WI38 (cell line): ENCODE results near the gene ESPL1.

Experiments used
- H3K4me3 ChIP-seq: 2 replicates; pipeline ENCODE4 v1.5.1; 2011; ENCODE audit warnings: low read depth, mild to moderate bottlenecking, control low read depth, low read length
- TF ChIP-seq, protein P1 (sequence below): IDR thresholded peaks from 2 replicates; pipeline ENCODE4 v1.5.1; 2012; ENCODE audit warnings: low read depth, mild to moderate bottlenecking, control low read depth, low read length

Gene ESPL1

DNA sequence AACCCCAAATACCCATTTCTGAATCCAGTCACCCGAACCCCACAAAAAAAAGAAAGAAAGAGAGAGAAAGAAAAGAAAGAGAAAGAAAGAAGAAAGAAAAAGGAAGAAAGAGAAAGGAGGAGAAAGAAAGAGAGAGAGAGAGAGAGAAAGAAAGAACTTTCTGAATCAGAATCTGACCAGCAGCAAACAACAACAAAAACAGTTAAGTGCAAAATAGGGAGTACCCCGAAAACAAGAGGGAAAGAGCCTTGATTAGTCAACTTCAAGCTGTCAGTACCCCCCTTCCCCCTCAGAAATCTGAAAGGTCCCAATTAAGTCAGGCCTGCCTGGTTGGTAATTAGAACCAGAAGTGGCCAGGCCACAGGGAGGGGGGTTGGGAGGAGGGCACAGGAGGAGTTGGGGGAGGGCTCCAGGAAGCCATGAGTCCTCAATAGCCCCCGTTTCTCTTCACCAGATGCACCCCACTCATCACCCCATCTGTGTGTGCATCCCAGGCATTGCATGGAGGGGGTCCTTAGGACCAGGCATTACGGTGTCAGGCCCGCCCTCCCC lies 45.9 kb upstream of the ESPL1 start:
- H3K4me3 ChIP-seq = peak overlapping the region; percentile 60

DNA sequence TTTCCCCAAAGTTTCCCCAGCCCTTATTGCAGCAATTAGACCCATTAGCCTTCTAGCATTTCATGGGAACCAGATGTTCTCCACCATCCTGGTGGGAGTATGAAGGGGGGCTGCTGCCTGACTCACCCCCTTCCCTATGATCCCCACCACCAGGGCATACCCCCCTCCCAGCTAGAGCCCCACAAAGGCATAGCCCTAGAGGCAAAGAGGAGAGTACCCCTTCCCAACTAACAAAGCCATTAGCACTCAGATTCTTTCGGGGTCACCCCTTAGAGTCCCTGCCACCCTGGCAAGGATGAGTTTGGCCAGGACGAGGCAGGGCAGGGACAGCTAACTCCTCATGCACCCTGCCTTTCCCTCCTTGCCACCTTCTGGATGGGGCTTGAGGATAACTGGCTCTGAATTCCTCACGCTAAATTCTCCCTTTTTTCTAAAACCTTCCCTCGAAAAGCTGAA lies 45.3 kb upstream of the ESPL1 start:
- H3K4me3 ChIP-seq = no peak overlapping the region
- TF ChIP-seq, protein P1, sequence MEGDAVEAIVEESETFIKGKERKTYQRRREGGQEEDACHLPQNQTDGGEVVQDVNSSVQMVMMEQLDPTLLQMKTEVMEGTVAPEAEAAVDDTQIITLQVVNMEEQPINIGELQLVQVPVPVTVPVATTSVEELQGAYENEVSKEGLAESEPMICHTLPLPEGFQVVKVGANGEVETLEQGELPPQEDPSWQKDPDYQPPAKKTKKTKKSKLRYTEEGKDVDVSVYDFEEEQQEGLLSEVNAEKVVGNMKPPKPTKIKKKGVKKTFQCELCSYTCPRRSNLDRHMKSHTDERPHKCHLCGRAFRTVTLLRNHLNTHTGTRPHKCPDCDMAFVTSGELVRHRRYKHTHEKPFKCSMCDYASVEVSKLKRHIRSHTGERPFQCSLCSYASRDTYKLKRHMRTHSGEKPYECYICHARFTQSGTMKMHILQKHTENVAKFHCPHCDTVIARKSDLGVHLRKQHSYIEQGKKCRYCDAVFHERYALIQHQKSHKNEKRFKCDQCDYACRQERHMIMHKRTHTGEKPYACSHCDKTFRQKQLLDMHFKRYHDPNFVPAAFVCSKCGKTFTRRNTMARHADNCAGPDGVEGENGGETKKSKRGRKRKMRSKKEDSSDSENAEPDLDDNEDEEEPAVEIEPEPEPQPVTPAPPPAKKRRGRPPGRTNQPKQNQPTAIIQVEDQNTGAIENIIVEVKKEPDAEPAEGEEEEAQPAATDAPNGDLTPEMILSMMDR = no peak

More for the DNA sequence above, 45.9 kb upstream of the ESPL1 start:
- TF ChIP-seq, protein P1 = no peak

DNA sequence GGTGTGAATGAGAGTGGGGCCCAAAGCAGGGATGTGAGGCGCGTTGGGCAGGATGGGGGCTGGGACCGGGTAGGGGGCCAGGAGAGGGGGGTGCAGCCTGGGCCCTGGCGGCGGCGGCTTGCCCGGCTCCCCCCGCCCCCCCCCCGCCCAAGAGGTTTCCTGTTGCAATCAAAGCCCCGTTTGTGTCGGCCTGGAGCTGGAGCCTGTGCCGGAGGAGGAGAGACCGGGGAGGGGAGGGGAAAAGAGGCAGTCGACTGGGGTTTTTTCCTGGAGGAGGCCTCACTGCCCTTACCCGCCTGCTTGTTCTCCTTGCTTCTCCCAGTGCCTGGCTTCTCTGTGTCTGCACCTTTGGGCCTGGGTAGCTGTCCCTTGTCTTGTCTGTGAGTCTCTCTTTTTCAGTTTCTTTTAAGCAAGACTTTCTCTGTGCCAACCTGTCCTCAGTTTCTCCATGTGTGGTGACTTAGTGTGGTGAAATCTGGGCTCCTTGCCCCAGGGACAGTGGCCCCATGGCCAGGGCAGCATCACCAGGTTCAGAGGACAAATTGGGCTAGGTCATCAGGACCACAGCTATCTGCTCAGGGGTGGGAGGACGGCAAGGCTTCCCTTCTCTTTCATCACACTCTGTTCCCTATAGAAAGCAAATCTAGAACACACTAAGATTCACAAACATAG lies 44.6 kb upstream of the ESPL1 start:
- H3K4me3 ChIP-seq = no peak overlapping the region
- TF ChIP-seq, protein P1 = no peak

DNA sequence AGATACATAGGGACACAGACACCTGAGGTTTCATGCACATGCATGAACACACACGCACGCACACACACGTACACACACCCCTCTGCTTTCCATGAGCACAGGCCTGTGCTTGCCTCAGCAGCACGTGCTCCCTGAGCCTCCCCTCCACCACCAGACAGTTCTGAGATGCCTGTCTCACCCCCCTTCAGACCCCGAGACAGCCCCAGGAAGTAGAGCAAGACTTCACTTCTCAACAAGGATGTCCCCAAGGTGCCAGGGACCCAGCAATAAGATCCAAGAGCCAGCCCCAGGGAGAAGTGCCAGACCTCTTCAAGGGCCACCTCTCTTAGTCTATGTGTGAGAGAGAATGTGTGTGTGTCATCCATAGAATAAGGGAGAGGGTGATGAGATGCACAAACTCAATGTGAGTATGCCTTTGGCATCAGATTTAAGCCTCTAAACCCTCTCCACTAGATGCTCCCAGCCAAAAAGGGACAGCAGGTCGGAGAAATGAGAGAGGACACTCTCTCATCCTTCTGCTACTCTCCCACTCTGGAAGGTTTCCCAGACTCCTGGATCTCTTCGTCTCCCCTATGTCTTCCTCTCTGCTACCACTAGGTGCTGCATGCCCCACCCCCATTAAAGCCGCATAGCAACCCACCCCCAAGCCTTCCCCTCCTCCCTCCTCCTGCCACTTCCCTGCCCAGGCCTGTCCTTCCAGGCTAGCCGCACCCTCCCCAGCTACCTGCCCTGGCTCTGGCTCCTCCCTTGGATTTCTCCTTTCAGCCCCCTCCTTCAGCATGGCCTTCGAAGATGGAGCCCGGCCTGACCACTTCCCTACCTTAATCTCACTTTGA lies 43.8 kb upstream of the ESPL1 start:
- H3K4me3 ChIP-seq = no peak overlapping the region
- TF ChIP-seq, protein P1 = no peak

DNA sequence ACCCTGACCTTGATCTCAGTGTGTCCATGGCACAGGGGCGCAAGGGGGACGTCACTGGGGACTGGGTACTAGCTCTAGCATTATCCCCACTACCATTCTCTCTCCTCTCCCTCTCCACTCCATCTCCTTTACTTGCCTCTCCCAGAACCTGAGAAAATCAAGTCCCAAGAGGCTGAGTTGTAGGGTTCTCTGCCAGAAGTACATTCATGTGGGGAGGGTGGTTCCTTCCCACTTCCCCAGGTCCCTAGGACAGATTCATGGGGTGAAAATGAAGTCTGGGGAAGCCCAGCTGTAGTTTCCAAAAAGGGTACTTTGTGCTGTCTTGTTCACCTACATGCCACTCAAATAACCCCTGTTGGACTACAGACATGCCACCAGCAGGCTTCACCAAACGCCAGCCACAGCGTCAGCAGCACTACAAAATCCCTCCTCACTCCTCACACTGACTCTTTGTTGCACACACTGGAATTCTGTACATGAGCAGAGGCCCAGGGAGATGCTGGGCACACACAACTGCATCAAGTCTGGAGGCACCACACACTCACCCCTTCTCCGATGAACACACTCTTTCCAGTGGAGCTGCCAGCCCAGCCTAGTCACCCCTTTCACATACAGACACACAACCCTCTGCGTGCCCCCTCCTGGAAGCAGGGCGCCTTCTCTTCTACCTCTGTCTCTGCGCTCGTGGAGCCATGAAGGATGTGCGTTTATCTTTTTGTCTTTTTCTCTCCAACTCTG lies 43.0 kb upstream of the ESPL1 start:
- TF ChIP-seq, protein P1 = no peak
- no peak overlapping the region for H3K4me3 ChIP-seq

DNA sequence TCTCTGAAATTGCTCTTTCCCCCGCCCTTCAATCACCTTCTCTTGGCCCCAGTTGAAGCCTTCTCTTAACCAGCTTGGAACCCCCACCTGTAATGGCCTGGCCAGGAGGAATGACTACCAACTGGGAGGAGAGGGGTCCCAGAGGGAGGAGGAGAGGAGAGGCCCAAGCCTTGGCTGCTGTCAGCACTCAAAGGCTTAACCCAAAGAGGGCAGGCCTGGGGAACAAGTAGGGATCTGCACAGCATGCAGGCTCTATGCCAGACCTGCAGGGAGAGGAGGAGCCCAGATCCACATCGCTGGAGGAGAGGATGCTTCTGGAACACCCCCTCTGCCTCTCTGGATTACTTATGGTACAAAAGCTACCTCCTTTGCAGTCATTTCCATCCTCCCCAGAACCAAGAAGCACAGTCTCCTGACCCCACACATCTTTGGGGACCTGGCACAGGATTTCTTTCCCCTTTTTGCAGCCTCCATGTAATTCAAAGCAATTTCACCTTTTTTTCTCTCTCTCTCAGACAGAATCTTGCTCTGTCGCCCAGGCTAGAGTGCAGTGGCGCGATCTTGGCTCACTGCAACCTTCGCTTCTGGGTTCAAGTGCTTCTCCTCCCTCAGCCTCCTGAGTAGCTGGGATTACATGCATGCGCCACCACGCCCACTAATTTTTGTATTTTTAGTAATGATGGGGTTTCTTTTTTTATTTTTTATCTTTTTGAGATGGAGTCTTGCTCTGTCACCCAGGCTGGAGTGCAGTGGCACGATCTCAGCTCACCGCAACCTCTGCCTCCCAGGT lies 42.3 kb upstream of the ESPL1 start:
- no peak overlapping the region for H3K4me3 ChIP-seq
- TF ChIP-seq, protein P1 = no peak
